Regular cardiac myocyte (primary cell): ENCODE results near the gene TXNDC12. TPM values are rescaled to one million over a fixed set of nuclear protein-coding genes. Genes with fewer than 3 reads are reported as not detected.

Source experiments
- total RNA-seq: library from RNA; depleted of rRNA; stranded (reverse); fragments of >200 nt; gene quantifications from 2 replicates; pipeline ENCODE4 v1.2.3, GENCODE V29; 2014

The TXNDC12 gene
- total RNA-seq, result 38.2 and 39.2 TPM in 2 replicates

GRCh38 chr1:52055066-52055865, at the start of gene TXNDC12:
TXNDC12 (minus strand) TSS chr1:52055191; CDS start chr1:52055096, 95 bp downstream.

DNA sequence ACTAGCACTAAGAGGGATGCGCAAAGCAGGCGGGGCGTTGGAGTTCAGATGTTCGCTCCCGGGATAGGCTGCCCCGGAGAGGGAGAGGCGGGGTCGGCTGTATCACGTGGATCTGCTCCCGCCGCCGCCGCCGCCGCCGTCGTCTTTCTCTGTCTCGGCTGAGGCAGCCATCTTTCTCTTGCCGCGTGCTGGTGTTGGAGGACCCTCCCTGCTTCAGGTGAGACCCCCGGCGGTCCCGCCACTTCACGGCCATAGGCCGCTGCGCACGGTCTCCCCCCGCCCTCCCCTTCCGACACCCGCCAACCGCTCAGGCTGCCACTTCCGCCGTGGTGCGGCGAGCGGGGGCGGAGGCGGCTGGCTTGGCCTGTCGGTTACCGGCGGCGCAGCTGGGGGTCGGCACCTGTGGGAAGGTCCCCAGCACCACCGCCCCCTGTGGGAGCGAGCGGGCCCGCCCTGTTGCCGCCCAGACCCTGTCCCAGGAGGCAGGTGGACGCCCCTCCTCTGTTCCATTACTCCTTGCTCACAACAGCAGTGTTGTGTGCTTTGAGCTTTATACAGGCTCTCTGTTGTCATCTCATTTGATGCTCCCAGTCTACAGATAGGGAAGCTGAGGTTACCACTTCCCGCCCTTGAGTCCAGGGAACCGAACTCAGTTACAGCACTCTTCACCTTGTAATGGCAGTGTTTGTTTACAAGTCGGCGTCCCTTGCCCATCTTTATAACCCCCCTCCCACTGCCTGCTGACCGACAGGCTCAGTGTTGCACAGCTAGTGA, 1.4 kb upstream of the TXNDC12 start, which contains the start of gene BTF3L4:
TSS of gene BTF3L4 (plus strand) at position 133 of the 774 bp plus-strand sequence. CDS start 3,553 bp downstream, outside the sequence.

DNA sequence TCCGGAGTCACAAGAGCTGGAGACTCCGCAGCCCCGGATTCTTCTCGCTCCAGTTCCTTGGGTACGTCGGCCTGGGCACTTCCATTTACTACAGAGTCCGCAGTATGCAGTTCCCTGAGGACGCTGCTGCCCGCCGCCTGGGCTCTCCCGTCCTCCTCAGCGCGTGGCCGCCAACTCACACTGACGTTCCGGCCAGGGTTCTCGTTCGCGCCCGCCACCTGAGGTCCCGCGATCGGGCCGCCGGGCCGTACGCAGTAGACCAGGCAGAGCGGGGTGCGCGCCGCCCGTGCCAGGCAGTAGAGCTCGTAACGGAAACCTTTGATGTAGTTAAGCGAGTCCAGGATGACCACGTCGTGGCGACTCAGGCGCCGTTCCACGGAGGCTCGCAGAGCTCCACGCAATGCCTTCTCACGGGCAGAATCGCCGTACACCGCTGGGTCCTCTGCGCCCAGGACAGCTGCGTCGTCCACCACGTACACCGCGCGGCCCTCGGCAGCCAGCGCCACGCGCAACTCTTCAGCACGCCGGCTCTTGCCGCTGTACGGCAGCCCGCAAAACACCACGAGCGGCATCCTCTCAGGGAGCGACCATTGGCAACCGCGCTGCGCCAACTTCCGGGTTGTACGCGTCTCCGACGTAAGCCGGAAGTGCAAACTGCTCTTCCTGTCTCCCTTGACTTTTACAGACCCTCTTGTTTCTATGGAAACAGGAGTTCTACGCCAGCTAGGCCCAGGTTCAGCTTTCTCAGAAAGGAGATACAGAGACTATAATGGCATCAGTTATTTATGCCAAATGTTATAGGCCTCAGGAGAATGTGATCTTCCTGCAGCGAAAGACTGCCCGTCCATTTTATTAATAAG, 21.6 kb downstream of the TXNDC12 start, which contains the start of gene KTI12:
TSS of gene KTI12 (minus strand) at position 621 of the 860 bp plus-strand sequence. CDS start at position 572, 49 bp downstream.

DNA sequence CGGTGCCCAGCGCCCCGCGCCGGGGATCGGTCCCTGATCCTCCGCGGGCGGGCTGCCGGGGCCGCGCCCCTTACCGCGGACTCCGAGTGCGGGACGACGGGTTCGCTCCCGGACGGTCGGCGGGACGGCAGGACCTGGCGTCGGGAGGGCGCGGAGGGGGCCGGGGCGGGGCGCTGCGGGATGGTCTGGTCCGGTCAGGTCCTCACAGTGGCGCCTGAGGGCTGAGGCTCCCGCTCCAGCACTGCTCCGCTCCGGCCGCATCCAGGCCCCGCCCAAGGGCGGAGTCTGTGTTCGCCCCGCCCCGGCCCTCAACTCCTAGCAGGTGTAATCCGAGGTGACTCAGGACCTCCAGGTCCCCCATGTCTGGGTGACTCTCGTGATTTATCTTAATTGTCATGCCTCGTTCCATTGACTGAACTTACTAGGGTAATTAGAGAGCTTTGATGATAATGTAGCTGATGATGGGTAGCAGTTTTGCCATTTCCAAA, 64.5 kb downstream of the TXNDC12 start, which contains the start of gene RAB3B:
TSS of gene RAB3B (minus strand) at position 223 of the 488 bp plus-strand sequence. CDS start 13,583 bp downstream, outside the sequence.

Other genes with a start within 250 kb of the TXNDC12 start
- 76.4 and 121 TPM in 2 replicates for gene NRDC, start 176.5 kb downstream of the TXNDC12 start, total RNA-seq
- gene RAB3B, start 64.5 kb downstream of the TXNDC12 start, total RNA-seq, result 35.2 and 38.3 TPM in 2 replicates
- gene KTI12, start 21.4 kb downstream of the TXNDC12 start, total RNA-seq, result 11.6 and 19.2 TPM in 2 replicates
- 63.6 and 68.5 TPM in 2 replicates for gene BTF3L4, start 1.1 kb upstream of the TXNDC12 start, total RNA-seq
- 30.3 and 44.3 TPM in 2 replicates for gene ZFYVE9, start 86.9 kb upstream of the TXNDC12 start, total RNA-seq